GM04504 (cell line): ENCODE measurements around the gene ENPP6.
"Not testable (repeated sequence)": the region's sequence is repeated elsewhere in the genome, so short reads cannot be mapped to it uniquely, and the experiment has no call there.

Experiments used
- DNase-seq: peaks from one replicate; pipeline ENCODE4 v3.0.0-alpha.2; 2012; ENCODE audit warnings: low read depth

Gene ENPP6

GRCh38 chr4:184148738-184149637 is 68.7 kb downstream of the ENPP6 start:
- no peak for DNase-seq

DNA sequence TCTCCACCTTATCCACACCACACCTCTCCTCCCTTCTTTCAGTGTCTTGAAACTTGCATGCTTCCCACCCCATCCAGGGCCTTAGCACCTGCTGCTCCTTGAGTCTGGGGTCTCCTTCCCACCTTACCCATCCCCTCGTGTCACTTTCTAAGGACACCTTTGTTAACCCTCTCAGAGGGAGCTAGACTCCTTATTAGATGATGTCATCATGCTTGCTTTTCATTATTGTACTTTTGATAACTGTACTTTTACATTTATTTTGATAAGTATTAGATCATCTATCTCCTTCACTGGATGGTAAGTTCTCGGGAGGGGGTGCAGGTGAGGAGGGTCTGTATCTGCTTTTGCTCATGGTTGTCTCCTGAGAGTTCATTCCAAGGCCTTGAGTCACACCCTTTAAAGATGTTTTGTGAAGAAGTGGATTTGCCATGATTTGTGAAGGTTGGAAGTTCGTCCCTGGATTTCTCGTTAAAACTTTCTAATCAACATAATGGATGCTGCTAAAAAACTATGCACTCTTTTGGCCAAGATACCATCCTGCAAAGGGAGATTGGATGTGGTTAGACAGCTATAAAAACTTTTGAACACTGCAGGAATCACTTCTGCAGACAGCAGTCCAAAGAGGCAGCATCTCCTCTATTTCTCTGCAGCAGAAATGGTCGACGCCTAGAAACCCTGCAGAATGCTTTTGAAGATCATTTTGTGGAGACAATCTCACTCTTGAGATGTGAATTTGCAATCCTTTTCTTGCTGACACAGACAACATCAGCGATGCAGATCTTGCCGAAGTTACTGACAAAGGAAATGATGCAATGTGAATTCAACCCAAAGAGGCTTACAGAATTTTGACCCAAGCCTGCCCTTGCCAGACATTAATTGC is 69.6 kb downstream of the ENPP6 start:
- no peak for DNase-seq

- DNase-seq, result no peak
Measured at GRCh38 chr4:184146951-184147350, 70.7 kb downstream of the ENPP6 start.

DNA sequence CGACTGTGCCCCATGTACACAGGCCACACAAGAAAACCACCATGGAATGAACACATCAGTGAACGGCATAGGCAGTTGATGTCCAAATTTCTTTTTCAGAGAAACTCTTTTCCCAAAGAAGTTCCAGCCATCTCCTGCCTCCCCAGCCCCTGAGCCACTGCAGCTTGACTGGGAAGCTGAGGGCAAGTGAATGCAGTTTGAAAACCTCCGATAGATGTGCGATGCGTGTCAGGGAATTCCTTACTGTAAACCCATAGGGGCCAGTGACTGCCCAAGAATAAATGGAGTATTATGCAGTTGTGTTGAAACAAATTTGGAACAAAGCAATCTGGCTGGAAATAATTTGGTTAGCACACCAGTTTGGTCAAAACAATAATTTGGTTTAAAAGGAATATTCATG is 72.1 kb downstream of the ENPP6 start:
- no peak for DNase-seq

DNA sequence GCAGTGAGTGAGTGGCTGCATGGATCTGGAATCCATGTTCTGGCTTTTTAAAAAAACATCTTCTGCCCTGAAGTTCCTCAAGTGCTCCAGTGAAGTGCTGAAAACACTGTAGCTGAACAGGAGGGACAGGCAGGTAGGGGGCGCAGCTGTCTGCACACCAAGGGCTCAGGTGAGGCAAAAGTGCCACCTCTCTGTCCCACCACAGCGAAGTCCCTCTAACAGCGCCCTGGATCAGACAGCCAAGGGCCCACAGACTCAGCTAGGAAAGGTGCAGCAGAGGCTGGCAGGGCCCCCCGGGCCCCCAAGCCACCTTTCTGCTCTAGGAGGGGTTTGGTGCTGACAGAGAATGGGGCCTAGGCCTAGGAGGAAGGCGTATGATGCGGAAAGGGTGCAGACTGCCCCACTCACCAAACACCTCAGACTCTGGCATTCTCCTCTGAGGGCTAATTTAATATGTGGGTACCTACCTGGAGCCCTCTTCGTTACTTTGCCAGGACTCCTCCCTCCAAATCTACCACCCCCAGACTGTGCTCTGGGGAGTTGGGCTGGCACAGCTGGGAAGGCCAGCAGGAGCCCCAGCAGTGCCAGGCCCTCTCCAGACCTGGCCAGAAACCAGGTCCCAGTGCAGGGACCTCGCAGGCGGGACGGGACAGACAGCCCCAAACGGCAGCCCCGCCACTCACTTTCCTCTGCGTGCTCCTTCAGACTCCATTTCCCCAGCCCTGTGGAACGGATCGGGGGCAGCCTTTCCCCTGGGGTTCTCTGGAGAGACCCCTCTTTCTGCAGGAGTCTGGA is 73.7 kb downstream of the ENPP6 start:
- no peak for DNase-seq

- DNase-seq, result no peak
Measured at GRCh38 chr4:184142121-184143000, 75.3 kb downstream of the ENPP6 start.

- DNase-seq, result not testable (repeated sequence)
Measured at GRCh38 chr4:184140901-184141300, 76.8 kb downstream of the ENPP6 start.

GRCh38 chr4:184136525-184136924 is 81.1 kb downstream of the ENPP6 start:
- DNase-seq, result no peak

DNA sequence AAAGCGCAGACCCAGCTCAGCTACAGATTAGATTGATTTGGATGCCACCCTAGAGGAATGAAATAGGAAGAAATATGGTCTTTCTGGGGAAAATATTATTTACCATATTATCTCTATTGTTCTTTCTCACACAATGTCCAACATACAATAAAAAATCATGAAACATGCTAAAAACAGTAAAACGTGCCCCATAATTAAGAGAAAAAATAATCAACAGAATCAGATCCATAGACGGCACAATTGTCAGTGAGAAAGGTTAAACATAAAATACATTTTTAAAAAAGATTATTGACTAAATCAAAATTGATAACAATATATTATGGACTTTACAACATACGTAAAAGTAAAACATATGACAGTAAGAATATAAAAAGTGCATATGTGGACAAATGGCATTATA is 90.9 kb downstream of the ENPP6 start:
- DNase-seq, result no peak

DNA sequence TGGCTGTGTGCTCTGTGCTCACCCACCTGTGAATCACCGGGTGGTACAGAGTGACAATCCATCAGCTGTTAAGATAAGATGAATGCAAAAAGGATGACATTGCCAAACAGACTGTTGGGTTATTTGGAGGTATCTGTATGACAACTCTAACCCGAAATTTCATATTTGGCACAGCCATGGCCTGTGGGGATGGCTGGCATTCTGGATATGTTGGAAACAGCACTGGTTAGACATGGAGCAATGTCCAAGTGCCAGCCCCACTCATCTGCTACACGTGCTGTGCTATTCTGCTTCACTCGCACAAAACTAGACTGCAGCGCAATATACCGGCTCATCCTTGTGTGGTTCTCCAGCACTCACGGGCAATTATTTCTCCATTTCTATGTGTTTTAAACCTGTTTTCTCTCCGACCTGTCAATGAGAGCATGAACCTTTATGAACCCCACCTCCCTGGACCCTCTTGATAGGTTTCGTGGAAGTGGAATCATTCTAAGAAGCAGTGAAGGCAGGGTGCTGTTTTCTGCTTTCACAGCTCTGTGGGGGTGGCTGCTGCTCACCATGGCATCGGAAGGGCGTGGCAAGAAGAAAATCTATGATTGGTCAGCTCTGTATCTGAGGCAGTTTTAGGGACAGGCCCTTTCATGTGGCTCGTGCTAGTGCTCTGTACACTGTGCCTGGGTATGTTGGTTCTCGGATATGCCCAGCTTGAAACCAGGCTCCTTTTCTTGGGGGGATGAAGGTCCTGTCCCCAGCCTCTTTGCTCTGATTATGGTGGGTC is 94.9 kb downstream of the ENPP6 start:
- DNase-seq, result no peak

DNA sequence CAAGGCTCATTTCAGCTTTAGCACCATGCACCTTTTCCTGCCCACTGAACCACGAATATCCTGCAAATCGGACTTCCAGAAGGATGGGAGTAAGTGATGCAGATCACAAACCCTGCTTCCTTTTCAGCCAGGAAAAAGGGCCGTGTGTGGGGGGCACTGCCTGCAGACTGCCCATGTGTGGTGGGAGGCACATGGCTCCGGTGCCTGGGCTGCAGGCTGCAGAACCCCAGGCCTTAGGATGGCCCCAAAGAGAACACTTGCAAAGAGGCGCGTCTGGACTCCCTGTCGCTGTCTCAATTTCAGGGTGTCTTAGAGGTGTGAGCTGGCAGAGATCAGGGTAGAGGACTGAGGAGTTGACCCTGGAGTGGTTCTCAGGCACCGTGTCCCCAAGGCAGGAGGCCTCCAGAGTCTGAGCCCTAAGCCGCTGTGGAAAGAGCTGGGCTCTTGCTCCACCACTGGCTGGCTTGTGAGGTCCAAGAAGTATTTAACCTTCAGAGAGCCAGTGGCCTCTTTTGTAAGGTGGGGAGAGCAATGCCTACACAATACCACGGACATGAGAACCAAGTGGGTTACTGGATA is 97.0 kb downstream of the ENPP6 start:
- DNase-seq, result no peak

DNA sequence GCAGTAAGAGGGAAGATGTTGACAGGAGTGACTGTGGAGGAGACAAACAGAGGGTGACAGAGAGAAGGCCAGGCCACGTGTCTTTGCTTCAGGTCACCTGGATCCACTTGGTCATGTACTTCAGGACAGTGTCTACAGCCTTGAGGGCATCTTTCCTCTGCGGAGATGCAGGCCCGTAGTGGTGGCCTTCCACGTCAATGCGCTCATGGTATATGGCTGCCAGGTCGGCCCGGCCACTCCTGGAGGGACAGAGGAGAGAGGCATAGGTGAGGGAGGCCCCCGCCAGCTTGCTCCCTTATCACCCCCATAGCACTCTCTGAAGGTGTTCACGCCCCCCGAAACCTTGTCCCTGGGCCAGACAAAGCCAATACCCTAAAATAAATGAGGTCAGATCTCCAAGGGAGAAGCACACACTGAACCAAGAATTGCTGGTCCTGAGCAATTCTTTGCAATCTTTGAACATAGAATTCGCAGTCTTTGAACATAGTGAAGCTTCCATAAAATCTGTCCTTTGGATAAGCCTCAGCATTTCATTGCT is 99.9 kb downstream of the ENPP6 start:
- DNase-seq, result no peak

GRCh38 chr4:184115399-184115798 is 102.3 kb downstream of the ENPP6 start:
- no peak for DNase-seq

DNA sequence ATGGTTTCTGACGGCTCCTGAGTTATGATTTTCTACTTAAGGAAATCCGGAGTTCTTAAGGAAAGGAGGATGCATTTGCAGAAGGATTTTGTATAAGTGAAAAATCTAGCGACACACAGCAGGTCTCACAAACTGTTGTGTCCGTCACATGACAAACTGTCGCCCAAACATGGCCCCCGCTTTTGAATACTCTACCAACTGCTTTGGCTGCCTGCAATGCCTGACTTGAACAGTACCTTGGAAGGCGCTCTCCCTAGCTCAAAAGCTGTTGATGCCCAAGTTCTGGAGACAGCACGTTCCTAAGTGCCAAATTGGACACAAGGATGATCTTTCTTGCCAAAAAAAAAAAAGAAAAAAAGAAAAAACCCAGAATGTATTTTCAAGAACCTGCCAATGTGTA is 103.2 kb downstream of the ENPP6 start:
- no peak for DNase-seq

DNA sequence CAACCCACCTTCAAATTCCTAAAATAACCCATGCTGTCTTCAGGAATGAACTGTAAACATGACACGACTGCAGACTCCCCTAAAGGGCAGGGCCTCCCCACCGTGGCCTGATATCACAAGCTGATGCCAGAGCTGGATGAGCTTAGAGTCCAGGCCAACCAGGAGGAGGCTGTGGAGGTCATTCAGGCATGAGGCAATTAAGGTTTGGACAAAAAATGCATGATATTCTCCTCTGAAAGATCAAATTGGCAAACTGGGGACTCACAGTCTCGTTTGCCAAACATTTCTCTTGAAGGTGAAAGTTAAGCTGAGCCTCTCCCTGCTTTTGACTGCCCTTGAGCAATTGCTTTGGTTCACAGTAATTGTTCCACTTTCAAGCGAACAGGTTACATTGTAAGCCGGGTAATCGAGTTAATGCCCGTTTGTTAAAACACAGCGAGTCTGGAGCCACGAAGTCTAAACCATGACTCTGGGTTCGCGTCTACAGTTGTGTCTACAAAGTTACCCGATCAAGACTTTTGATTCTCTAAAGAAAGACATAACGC is 105.6 kb downstream of the ENPP6 start:
- DNase-seq, result no peak

DNA sequence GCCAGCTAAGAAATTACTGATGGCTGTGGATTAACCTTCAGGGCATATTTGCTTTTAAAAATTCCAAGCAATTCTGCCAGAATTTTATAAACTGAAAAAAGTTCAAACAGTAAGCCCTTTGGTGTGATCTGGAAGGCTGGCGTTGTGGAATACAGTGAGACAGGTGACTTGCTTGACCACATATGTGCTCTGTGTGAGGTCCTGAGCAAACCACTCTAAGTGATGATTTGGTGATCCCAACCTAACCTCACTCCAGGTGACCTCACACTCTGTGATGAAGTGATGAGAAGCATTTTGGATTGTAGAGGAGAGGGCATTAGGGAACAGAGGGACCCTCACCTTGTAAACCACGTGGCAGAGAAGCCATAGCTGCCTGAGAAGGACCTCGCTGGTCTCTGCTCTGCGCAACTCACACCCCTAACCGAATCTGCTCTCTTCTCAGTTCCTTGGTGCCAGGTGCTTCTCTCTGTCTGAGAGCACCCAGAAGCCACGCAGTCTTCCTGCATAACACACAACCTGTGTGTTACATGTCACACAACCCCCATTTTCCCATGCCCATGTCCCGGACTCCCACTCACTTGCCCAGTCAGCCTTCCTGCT is 106.3 kb downstream of the ENPP6 start:
- no peak for DNase-seq

GRCh38 chr4:184110452-184111224 is 107.0 kb downstream of the ENPP6 start:
- no peak for DNase-seq

GRCh38 chr4:184108006-184108501 is 109.6 kb downstream of the ENPP6 start:
- DNase-seq, result no peak
